Measurements from ENCODE around the gene SHH. TPM values are rescaled to one million over a fixed set of nuclear protein-coding genes. Genes with fewer than 3 reads are reported as not detected.
A peak's percentile ranks its signal among the peaks of the same experiment; 100 is the strongest.

SHH gene
- polyA plus RNA-seq, 3 donors: not detected

GRCh38 chr7:155782466-155782865, 29.8 kb downstream of the SHH start:
- Histone ChIP-seq H3K27me3 (ENCODE audit: control insufficient read depth in 2 of 2, insufficient read depth in 2 of 2, low read length in 2 of 2) (peaks cover 0 to 17% of the 10 kb centered on the region in 2 donors), H3K4me1 (ENCODE audit: control insufficient read depth in 1 of 2, insufficient read depth in 2 of 2, low read length in 2 of 2) (peaks cover 4 to 9% of the 10 kb centered on the region in 2 donors), H3K4me3 (replicated peaks in 1 of 3; ENCODE audit: low read depth in 2 of 3, low read length in 3 of 3) (no peak overlapping the region), H3K9ac (ENCODE audit: insufficient read depth, low read length, poor library complexity, severe bottlenecking) (no peak overlapping the region), H3K4me2 (replicated peaks; ENCODE audit: extremely low read depth, low read length, poor library complexity, severe bottlenecking) (no peak overlapping the region), H2AFZ (ENCODE audit: insufficient read depth, low read depth, low read length, poor library complexity, severe bottlenecking) (no peak overlapping the region), H3K9me3 (replicated peaks in 1 of 2; ENCODE audit: control insufficient read depth in 1 of 2, insufficient read depth in 1 of 2, low read length in 2 of 2) (no peaks in the 10 kb centered on the region), H3K36me3 (replicated peaks in 1 of 2; ENCODE audit: control insufficient read depth in 1 of 2, insufficient read depth in 2 of 2, low read length in 2 of 2) (peaks cover 45 to 69% of the 10 kb centered on the region in 2 donors), H4K20me1 (ENCODE audit: insufficient read depth, low read length) (peaks cover 51% of the 10 kb centered on the region), H3K27ac (ENCODE audit: low read depth in 1 of 2, low read length in 2 of 2) (no peak overlapping the region), H3K79me2 (ENCODE audit: insufficient read depth, low read length) (no peaks in the 10 kb centered on the region)
- Mint-ChIP-seq H3K27ac (no peak overlapping the region), H3K27me3 (ENCODE audit: low read depth in 3 of 3) (peaks cover 13 to 26% (median 16%) of the 10 kb centered on the region in 3 donors), H3K4me1 (peaks cover 8% of the 10 kb centered on the region), H3K4me3 (no peak overlapping the region), H3K36me3 (peaks cover 71% of the 10 kb centered on the region in 2 donors), H3K9me3 (no peaks in the 10 kb centered on the region)
- WGBS (ENCODE audit: insufficient coverage): 92% methylated on average over 10 of the region's 10 CpGs
- intact Hi-C loops (cut with micrococcal nuclease): no loop called here
- DNase-seq: no peak
- TF ChIP-seq, protein P1, sequence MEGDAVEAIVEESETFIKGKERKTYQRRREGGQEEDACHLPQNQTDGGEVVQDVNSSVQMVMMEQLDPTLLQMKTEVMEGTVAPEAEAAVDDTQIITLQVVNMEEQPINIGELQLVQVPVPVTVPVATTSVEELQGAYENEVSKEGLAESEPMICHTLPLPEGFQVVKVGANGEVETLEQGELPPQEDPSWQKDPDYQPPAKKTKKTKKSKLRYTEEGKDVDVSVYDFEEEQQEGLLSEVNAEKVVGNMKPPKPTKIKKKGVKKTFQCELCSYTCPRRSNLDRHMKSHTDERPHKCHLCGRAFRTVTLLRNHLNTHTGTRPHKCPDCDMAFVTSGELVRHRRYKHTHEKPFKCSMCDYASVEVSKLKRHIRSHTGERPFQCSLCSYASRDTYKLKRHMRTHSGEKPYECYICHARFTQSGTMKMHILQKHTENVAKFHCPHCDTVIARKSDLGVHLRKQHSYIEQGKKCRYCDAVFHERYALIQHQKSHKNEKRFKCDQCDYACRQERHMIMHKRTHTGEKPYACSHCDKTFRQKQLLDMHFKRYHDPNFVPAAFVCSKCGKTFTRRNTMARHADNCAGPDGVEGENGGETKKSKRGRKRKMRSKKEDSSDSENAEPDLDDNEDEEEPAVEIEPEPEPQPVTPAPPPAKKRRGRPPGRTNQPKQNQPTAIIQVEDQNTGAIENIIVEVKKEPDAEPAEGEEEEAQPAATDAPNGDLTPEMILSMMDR (IDR thresholded peaks at IDR 0.05): no peak

GRCh38 chr7:155781433-155781832, 30.8 kb downstream of the SHH start:
- no peak for DNase-seq
- Histone ChIP-seq H3K9ac (ENCODE audit: insufficient read depth, low read length, poor library complexity, severe bottlenecking) (no peak overlapping the region), H3K27me3 (ENCODE audit: control insufficient read depth in 2 of 2, insufficient read depth in 2 of 2, low read length in 2 of 2) (peaks cover 0 to 10% of the 10 kb centered on the region in 2 donors), H3K9me3 (replicated peaks in 1 of 2; ENCODE audit: control insufficient read depth in 1 of 2, insufficient read depth in 1 of 2, low read length in 2 of 2) (no peaks in the 10 kb centered on the region), H3K4me2 (replicated peaks; ENCODE audit: extremely low read depth, low read length, poor library complexity, severe bottlenecking) (no peak overlapping the region), H3K79me2 (ENCODE audit: insufficient read depth, low read length) (no peaks in the 10 kb centered on the region), H3K4me1 (ENCODE audit: control insufficient read depth in 1 of 2, insufficient read depth in 2 of 2, low read length in 2 of 2) (no peaks in the 10 kb centered on the region), H4K20me1 (ENCODE audit: insufficient read depth, low read length) (peaks cover 51% of the 10 kb centered on the region), H3K36me3 (replicated peaks in 1 of 2; ENCODE audit: control insufficient read depth in 1 of 2, insufficient read depth in 2 of 2, low read length in 2 of 2) (peaks cover 53 to 80% of the 10 kb centered on the region in 2 donors), H3K27ac (ENCODE audit: low read depth in 1 of 2, low read length in 2 of 2) (no peak overlapping the region), H3K4me3 (replicated peaks in 1 of 3; ENCODE audit: low read depth in 2 of 3, low read length in 3 of 3) (no peak overlapping the region), H2AFZ (ENCODE audit: insufficient read depth, low read depth, low read length, poor library complexity, severe bottlenecking) (no peak overlapping the region)
- intact Hi-C loops (cut with micrococcal nuclease): no loop called here
- TF ChIP-seq, protein P1 (IDR thresholded peaks at IDR 0.05): no peak
- Mint-ChIP-seq H3K9me3 (no peaks in the 10 kb centered on the region), H3K4me3 (no peak overlapping the region), H3K36me3 (peaks cover 80% of the 10 kb centered on the region in 2 donors), H3K4me1 (peaks cover 3% of the 10 kb centered on the region), H3K27ac (peak overlapping the region in 1 of 7 donors; percentile 31), H3K27me3 (ENCODE audit: low read depth in 3 of 3) (peaks cover 8 to 17% (median 12%) of the 10 kb centered on the region in 3 donors)
- WGBS (ENCODE audit: insufficient coverage): 98% methylated on average over 17 of the region's 20 CpGs
